ENCODE measurements around the gene CTNNBIP1. TPM values are rescaled to one million over a fixed set of nuclear protein-coding genes. Genes with fewer than 3 reads are reported as not detected.
A peak's percentile ranks its signal among the peaks of the same experiment; 100 is the strongest.

The CTNNBIP1 gene
- total RNA-seq, 4 donors from 2014 or later: 24.0 to 30.5 (median 28.5) TPM

DNA sequence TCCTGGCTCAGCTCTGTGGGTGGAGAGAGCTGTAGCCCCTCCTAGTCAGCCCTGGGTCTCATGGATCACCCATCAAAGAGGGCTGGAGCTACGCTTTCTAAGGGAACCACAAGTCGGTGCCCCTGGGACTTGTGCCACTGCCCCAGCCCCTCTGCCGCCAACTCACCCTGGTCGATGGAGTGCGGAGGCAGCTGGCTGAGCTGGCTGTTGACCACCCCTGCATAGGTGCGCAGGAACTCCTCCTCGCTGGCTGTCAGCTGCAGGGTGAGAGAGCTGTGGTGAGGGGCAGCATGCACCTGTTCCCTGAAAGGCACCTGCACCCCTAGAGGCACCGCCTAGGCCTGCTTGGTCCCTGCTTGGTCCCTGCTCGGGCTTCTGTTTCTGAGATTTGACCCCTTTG is 39.0 kb downstream of the CTNNBIP1 start:
- no peak for TF ChIP-seq POLR2A (IDR thresholded peaks at IDR 0.05)
- no peak for DNase-seq
- Histone ChIP-seq H3K36me3 (peaks cover 0 to 20% (median 0%) of the 10 kb centered on the region in 3 donors), H3K27ac (no peak overlapping the region), H3K4me1 (peaks cover 0 to 50% (median 6%) of the 10 kb centered on the region in 4 donors), H3K4me3 (no peak overlapping the region), H3K27me3 (no peaks in the 10 kb centered on the region), H3K9me3 (no peaks in the 10 kb centered on the region)

DNA sequence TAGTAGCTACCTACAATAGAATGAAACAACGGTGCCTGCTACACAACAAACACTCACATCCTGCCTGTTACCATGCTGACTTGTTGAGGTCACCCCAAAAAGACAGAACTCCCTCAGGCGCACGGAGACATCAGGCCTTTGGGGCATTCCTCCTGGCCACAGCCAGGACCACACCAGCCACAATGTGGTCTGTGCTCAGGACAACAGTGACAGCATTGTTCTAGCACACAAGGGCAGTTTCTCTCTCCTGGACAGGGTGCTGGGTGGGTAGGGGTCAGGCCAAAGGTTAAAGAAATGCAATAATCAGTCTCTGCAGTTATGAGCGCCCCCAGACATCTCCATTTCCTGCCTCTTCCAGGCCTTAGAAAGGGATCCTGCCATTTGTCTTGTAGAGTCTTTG is 39.5 kb downstream of the CTNNBIP1 start:
- peak overlapping the region in 1 of 4 donors; percentile 60 for H3K27ac ChIP-seq
- peaks cover 0 to 20% (median 0%) of the 10 kb centered on the region in 3 donors for H3K36me3 ChIP-seq
- no peaks in the 10 kb centered on the region for H3K27me3 ChIP-seq
- H3K4me1 ChIP-seq: peaks cover 0 to 49% (median 6%) of the 10 kb centered on the region in 4 donors
- TF ChIP-seq, protein P1, sequence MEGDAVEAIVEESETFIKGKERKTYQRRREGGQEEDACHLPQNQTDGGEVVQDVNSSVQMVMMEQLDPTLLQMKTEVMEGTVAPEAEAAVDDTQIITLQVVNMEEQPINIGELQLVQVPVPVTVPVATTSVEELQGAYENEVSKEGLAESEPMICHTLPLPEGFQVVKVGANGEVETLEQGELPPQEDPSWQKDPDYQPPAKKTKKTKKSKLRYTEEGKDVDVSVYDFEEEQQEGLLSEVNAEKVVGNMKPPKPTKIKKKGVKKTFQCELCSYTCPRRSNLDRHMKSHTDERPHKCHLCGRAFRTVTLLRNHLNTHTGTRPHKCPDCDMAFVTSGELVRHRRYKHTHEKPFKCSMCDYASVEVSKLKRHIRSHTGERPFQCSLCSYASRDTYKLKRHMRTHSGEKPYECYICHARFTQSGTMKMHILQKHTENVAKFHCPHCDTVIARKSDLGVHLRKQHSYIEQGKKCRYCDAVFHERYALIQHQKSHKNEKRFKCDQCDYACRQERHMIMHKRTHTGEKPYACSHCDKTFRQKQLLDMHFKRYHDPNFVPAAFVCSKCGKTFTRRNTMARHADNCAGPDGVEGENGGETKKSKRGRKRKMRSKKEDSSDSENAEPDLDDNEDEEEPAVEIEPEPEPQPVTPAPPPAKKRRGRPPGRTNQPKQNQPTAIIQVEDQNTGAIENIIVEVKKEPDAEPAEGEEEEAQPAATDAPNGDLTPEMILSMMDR (IDR thresholded peaks at IDR 0.05): no peak
- TF ChIP-seq POLR2A (IDR thresholded peaks at IDR 0.05): no peak
- no peaks in the 10 kb centered on the region for H3K9me3 ChIP-seq
- H3K4me3 ChIP-seq: no peak overlapping the region
- DNase-seq: no peak

DNA sequence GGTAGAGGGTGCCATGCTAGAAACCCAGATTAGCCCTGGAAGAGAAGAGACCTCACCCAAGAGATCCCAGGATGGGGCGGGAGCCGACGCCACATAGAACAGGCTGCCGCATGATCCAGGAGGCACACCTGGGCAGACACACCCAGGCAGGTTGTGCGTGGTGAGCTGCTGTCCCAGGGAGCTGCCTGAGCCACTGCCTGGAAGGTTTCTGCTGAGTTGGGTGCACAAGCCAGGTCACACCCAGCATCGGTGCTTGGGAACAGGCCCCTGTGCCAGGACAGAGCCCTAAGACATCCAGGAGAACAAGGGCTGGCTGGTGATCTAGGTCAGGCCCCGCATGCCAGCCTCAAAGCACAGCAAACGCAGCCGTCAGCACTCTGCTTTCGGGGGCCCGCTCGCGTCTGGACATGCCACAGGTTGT is 40.2 kb downstream of the CTNNBIP1 start:
- peak overlapping the region in 2 of 4 donors; percentile 13 to 60 for H3K27ac ChIP-seq
- H3K9me3 ChIP-seq: no peaks in the 10 kb centered on the region
- DNase-seq: peak in 2 of 3 donors; percentile 74 to 75
- TF ChIP-seq, protein P1 (IDR thresholded peaks at IDR 0.05): no peak
- peak in 1 of 2 donors; percentile 25 for TF ChIP-seq POLR2A (IDR thresholded peaks at IDR 0.05)
- no peaks in the 10 kb centered on the region for H3K27me3 ChIP-seq
- peaks cover 0 to 20% (median 0%) of the 10 kb centered on the region in 3 donors for H3K36me3 ChIP-seq
- H3K4me1 ChIP-seq: peaks cover 0 to 42% (median 6%) of the 10 kb centered on the region in 4 donors
- H3K4me3 ChIP-seq: no peak overlapping the region

DNA sequence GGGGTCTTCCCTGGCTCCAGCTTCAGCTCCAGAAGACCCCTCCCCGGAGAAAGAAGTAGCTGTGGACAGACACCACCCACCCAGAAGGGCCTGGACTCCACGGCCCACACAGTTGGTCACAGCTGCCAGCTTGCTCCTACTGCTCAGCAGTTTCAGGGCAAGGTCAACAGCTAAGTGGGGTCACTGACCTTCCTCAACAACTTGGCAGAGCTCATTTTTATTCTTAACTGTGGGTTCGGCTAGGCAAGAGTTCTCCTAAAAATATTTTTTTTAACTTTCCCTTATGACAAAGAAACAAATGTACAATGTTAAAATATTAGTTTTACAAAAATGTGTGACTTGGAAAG is 41.9 kb downstream of the CTNNBIP1 start:
- TF ChIP-seq, protein P1 (IDR thresholded peaks at IDR 0.05): no peak
- TF ChIP-seq POLR2A (IDR thresholded peaks at IDR 0.05): no peak
- Histone ChIP-seq H3K27me3 (no peaks in the 10 kb centered on the region), H3K27ac (no peak overlapping the region), H3K4me3 (no peak overlapping the region), H3K4me1 (peaks cover 0 to 26% (median 2%) of the 10 kb centered on the region in 4 donors), H3K9me3 (no peaks in the 10 kb centered on the region), H3K36me3 (peaks cover 0 to 20% (median 0%) of the 10 kb centered on the region in 3 donors)
- DNase-seq: no peak

DNA sequence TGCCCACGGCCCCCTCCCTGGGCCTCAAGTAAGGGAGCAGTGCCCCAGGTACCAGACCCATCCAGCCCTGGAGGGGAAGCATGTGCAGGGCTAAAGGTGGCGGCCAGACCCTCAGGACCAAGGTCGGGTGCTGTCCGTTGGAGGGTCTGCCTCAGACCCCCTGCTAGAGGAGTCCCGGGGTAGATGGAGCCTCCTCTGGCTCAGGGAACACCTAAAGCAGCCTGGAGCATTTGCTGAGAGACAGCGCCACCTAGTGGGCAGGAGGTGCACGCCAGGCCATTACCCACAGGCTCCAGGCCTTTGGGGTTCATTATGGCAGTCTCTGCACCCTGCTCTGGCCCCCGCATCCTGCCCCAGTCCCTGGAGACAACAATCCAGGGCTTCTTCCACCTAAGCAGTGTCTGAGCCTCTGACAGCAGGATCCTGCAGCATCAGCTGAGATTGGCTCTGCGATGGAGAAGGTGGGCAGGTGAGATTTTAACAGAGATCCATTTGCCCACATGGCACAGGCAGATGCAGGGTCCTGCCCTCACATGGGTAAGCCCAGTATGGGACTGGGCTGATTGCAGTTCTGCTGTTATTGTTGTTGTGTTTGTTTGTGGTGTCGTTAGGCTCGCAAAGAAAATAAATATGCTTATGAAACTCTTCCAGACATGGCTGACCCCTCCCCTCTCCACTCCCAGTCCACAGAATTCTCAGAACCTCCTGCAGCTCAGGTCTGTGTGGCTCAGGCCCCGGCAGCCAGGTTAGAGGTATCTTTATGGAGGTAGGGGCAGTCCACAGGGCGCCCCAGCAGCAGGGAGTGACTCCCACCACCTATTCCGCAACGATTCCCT is 42.4 kb downstream of the CTNNBIP1 start:
- Histone ChIP-seq H3K27ac (no peak overlapping the region), H3K36me3 (peaks cover 0 to 20% (median 0%) of the 10 kb centered on the region in 3 donors), H3K4me1 (peaks cover 0 to 20% (median 1%) of the 10 kb centered on the region in 4 donors), H3K9me3 (no peaks in the 10 kb centered on the region), H3K4me3 (no peak overlapping the region), H3K27me3 (no peaks in the 10 kb centered on the region)
- DNase-seq: peak; percentile 85 to 95 (median 89)
- TF ChIP-seq, protein P1 (IDR thresholded peaks at IDR 0.05): peak; percentile 93 to 99 (median 95)
- no peak for TF ChIP-seq POLR2A (IDR thresholded peaks at IDR 0.05)

DNA sequence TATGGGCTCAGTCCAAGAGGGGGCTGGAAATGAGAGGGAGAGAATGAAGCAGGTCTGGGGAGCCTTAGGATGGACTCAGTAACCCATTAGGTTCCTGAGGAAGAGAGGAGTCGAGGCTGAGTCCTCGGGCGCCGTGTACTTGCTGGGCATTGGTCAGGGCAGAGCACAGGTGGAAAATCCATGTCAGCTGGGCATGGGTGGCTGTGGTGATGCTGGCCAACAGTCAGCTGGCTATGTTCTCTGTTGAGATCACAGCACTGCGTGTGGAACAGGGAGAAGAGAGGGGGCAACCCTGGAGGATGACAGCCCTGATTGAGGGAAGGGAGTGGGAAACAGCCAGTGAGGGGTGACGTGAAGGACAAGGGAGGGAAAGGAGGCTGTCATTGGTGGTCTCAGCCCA is 43.2 kb downstream of the CTNNBIP1 start:
- H3K27ac ChIP-seq: no peak overlapping the region
- H3K4me1 ChIP-seq: peaks cover 0 to 12% (median 0%) of the 10 kb centered on the region in 4 donors
- H3K27me3 ChIP-seq: no peaks in the 10 kb centered on the region
- no peak for DNase-seq
- no peaks in the 10 kb centered on the region for H3K9me3 ChIP-seq
- TF ChIP-seq, protein P1 (IDR thresholded peaks at IDR 0.05): no peak
- H3K36me3 ChIP-seq: peaks cover 0 to 20% (median 0%) of the 10 kb centered on the region in 3 donors
- H3K4me3 ChIP-seq: no peak overlapping the region
